ENCODE data around the gene GAS2L3. TPM values are rescaled to one million over a fixed set of nuclear protein-coding genes. Genes with fewer than 3 reads are reported as not detected.

GAS2L3 gene
- total RNA-seq, 1 donor from 2014 or later, result 55.1 TPM

GRCh38 chr12:100651694-100652093, 78.2 kb downstream of the GAS2L3 start:
- no peaks in the 10 kb centered on the region for H3K27me3 Mint-ChIP-seq

GRCh38 chr12:100652488-100652887, 79.0 kb downstream of the GAS2L3 start:
- no peaks in the 10 kb centered on the region for H3K27me3 Mint-ChIP-seq
- H3K4me3 Mint-ChIP-seq (ENCODE audit: low read depth), result no peak overlapping the region
- DNase-seq (ENCODE audit: low spot score, unreplicated experiment), result no peak
- no peak overlapping the region for H3K27ac Mint-ChIP-seq
- TF ChIP-seq CTCF (IDR thresholded peaks at IDR 0.05; ENCODE audit: unreplicated experiment), result no peak
- peaks cover 5% of the 10 kb centered on the region for H3K36me3 Mint-ChIP-seq (ENCODE audit: insufficient read depth)
- peaks cover 2% of the 10 kb centered on the region for H3K4me1 Mint-ChIP-seq (ENCODE audit: low read depth)
- H3K9me3 Mint-ChIP-seq (ENCODE audit: low read depth), result peaks cover 4% of the 10 kb centered on the region

More at GRCh38 chr12:100651694-100652093, 78.2 kb downstream of the GAS2L3 start:
- TF ChIP-seq CTCF (IDR thresholded peaks at IDR 0.05; ENCODE audit: unreplicated experiment), result no peak
- H3K4me3 Mint-ChIP-seq (ENCODE audit: low read depth), result no peak overlapping the region
- H3K9me3 Mint-ChIP-seq (ENCODE audit: low read depth), result peaks cover 7% of the 10 kb centered on the region
- H3K36me3 Mint-ChIP-seq (ENCODE audit: insufficient read depth), result peaks cover 9% of the 10 kb centered on the region
- peaks cover 2% of the 10 kb centered on the region for H3K4me1 Mint-ChIP-seq (ENCODE audit: low read depth)
- no peak for DNase-seq (ENCODE audit: low spot score, unreplicated experiment)
- H3K27ac Mint-ChIP-seq, result no peak overlapping the region

- TF ChIP-seq CTCF (IDR thresholded peaks at IDR 0.05; ENCODE audit: unreplicated experiment), result no peak
- H3K9me3 Mint-ChIP-seq (ENCODE audit: low read depth), result peaks cover 6% of the 10 kb centered on the region
- no peak overlapping the region for H3K27ac Mint-ChIP-seq
- H3K27me3 Mint-ChIP-seq, result no peaks in the 10 kb centered on the region
- H3K4me1 Mint-ChIP-seq (ENCODE audit: low read depth), result peaks cover 2% of the 10 kb centered on the region
- H3K36me3 Mint-ChIP-seq (ENCODE audit: insufficient read depth), result no peaks in the 10 kb centered on the region
- no peak overlapping the region for H3K4me3 Mint-ChIP-seq (ENCODE audit: low read depth)
- no peak for DNase-seq (ENCODE audit: low spot score, unreplicated experiment)
Measured at GRCh38 chr12:100656141-100656540, 82.7 kb downstream of the GAS2L3 start.

- Mint-ChIP-seq H3K36me3 (ENCODE audit: insufficient read depth) (no peaks in the 10 kb centered on the region), H3K27ac (no peak overlapping the region), H3K9me3 (ENCODE audit: low read depth) (peaks cover 6% of the 10 kb centered on the region), H3K4me3 (ENCODE audit: low read depth) (no peak overlapping the region), H3K4me1 (ENCODE audit: low read depth) (peaks cover 8% of the 10 kb centered on the region), H3K27me3 (no peaks in the 10 kb centered on the region)
- no peak for TF ChIP-seq CTCF (IDR thresholded peaks at IDR 0.05; ENCODE audit: unreplicated experiment)
- no peak for DNase-seq (ENCODE audit: low spot score, unreplicated experiment)
Measured at GRCh38 chr12:100656856-100657255, 83.4 kb downstream of the GAS2L3 start.

GRCh38 chr12:100661300-100661951, 87.9 kb downstream of the GAS2L3 start:
- H3K4me3 Mint-ChIP-seq (ENCODE audit: low read depth), result no peak overlapping the region
- no peak for DNase-seq (ENCODE audit: low spot score, unreplicated experiment)
- H3K27me3 Mint-ChIP-seq, result no peaks in the 10 kb centered on the region
- TF ChIP-seq CTCF (IDR thresholded peaks at IDR 0.05; ENCODE audit: unreplicated experiment), result no peak
- H3K9me3 Mint-ChIP-seq (ENCODE audit: low read depth), result peaks cover 6% of the 10 kb centered on the region
- no peaks in the 10 kb centered on the region for H3K36me3 Mint-ChIP-seq (ENCODE audit: insufficient read depth)
- H3K27ac Mint-ChIP-seq, result no peak overlapping the region
- H3K4me1 Mint-ChIP-seq (ENCODE audit: low read depth), result peaks cover 6% of the 10 kb centered on the region

Measured in progenitor cell of endocrine pancreas (in vitro differentiated cells).